Stimulated activated CD8-positive, alpha-beta memory T cell treated with anti-CD3 and anti-CD28 coated beads, Interleukin-4, amount 100 ng/mL, for 4 hours (primary cell): ENCODE results near the gene MFF.
"Not testable (repeated sequence)": the region's sequence is repeated elsewhere in the genome, so short reads cannot be mapped to it uniquely, and the experiment has no call there.

Experiments
- DNase-seq, 2 donors: peaks; one replicate each; pipeline ENCODE4 v3.0.0-alpha.2; 2020; ENCODE audit warnings: low read depth in 2 of 2, low spot score in 1 of 2

MFF gene

GRCh38 chr2:227377467-227378351, 52.7 kb downstream of the MFF start:
- DNase-seq = no peak

- no peak for DNase-seq
These were observed 53.3 kb downstream of the MFF start for GRCh38 chr2:227378371-227378782.

GRCh38 chr2:227379095-227379494, 54.0 kb downstream of the MFF start, which contains the start of gene TM4SF20:
Gene TM4SF20, minus strand, starts transcription at chr2:227379306. Its CDS starts 38 bp downstream, at chr2:227379268.
- DNase-seq = no peak

- not testable (repeated sequence) for DNase-seq
These were observed 57.3 kb downstream of the MFF start for GRCh38 chr2:227382241-227382835.

- no peak for DNase-seq
These were observed 58.6 kb downstream of the MFF start for GRCh38 chr2:227383686-227384085.

GRCh38 chr2:227386630-227387029, 61.6 kb downstream of the MFF start:
- DNase-seq = no peak

- not testable (repeated sequence) for DNase-seq
These were observed 62.5 kb downstream of the MFF start, which contains the start of gene SCYGR1 for GRCh38 chr2:227387583-227387982. Gene SCYGR1, minus strand, starts transcription at chr2:227387949. Its CDS starts 0 bp downstream, at chr2:227387949.

GRCh38 chr2:227388537-227389011, 63.5 kb downstream of the MFF start:
- no peak for DNase-seq

- no peak for DNase-seq
These were observed 64.2 kb downstream of the MFF start for GRCh38 chr2:227389231-227389630.

- no peak for DNase-seq
These were observed 64.6 kb downstream of the MFF start for GRCh38 chr2:227389661-227390060.

GRCh38 chr2:227390468-227391256, 65.6 kb downstream of the MFF start:
- DNase-seq = no peak

GRCh38 chr2:227394401-227394800, 69.3 kb downstream of the MFF start:
- DNase-seq = no peak

- no peak for DNase-seq
These were observed 70.5 kb downstream of the MFF start for GRCh38 chr2:227395556-227395955.

- DNase-seq = no peak
These were observed 72.5 kb downstream of the MFF start for GRCh38 chr2:227397562-227397961.

- DNase-seq = no peak
These were observed 73.9 kb downstream of the MFF start for GRCh38 chr2:227398684-227399670.

- DNase-seq = no peak
These were observed 76.5 kb downstream of the MFF start for GRCh38 chr2:227401550-227401949.

GRCh38 chr2:227402321-227402720, 77.3 kb downstream of the MFF start:
- DNase-seq = no peak

- no peak for DNase-seq
These were observed 77.9 kb downstream of the MFF start for GRCh38 chr2:227402959-227403358.

- no peak for DNase-seq
These were observed 79.7 kb downstream of the MFF start for GRCh38 chr2:227404585-227405271.
